ENCODE measurements around the gene ASRGL1. TPM values are rescaled to one million over a fixed set of nuclear protein-coding genes. Genes with fewer than 3 reads are reported as not detected.
"Not testable (repeated sequence)": the region's sequence is repeated elsewhere in the genome, so short reads cannot be mapped to it uniquely, and the experiment has no call there.

Gene ASRGL1
- total RNA-seq, 2 experiments from 2014 or later: 11.5 to 12.4 TPM

DNA sequence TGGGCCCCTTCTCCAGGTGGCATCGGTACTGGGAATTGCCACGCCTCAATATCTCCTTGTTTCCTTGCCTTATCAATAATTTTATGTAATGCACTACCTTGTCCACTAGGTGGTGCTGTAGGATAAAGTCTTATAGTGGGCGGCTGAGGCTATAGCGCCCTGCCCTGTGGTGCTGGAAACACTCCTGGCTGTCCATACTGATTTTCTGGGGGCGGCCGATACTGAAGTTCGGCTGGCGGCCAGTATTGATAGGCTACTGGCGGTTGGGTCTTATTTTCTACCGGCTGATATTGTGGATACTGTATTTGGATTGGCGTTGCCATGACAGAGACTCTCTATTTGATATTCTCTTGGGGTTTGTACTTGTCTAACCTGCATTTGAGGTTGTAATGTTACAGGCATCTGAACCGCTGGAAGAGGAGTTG, 43.6 kb downstream of the ASRGL1 start:
- H3K4me3 Mint-ChIP-seq; H3K36me3 Mint-ChIP-seq (ENCODE audit: low read depth); H3K27ac Mint-ChIP-seq; POLR2A ChIA-PET; H3K9me3 Mint-ChIP-seq (ENCODE audit: insufficient read depth): not testable (repeated sequence)
- peak; percentile 91 for ATAC-seq
- CTCF ChIA-PET: interaction anchor here (0.8 to 1.6 kb wide), 5 partner anchors 13 to 211 kb away, joined by 4 to 18 read pairs (median 5); partner anchors contain the start of gene TUT1
- Mint-ChIP-seq H3K4me1 (ENCODE audit: low read depth) (peaks cover 17% of the 10 kb centered on the region), H3K27me3 (ENCODE audit: low read depth) (peaks cover 18% of the 10 kb centered on the region)
- DNase-seq: peak; percentile 62

DNA sequence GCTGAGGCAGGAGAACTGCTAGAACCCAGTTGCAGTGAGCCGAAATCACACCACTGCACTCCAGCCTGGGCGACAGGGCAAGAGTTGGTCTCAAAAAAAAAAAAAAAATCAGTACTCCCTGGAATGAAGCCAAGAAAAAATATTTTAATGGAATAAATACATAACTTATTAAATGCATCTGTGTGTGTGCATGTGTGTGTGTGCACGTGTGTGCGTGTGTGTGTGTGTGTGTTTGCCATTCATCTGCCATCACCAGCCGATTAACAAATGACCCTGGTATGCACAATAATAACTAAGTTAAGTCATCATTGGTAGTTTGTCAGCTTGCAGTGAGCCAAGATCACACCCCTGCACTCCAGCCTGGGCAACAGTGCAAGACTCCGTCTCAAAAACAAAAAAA, 46.6 kb downstream of the ASRGL1 start:
- Mint-ChIP-seq H3K27ac (no peak overlapping the region), H3K9me3 (ENCODE audit: insufficient read depth) (no peaks in the 10 kb centered on the region), H3K36me3 (ENCODE audit: low read depth) (no peaks in the 10 kb centered on the region), H3K4me1 (ENCODE audit: low read depth) (peaks cover 23% of the 10 kb centered on the region), H3K4me3 (no peak overlapping the region), H3K27me3 (ENCODE audit: low read depth) (peaks cover 12% of the 10 kb centered on the region)
- ATAC-seq (no peak), DNase-seq (no peak)
- ChIA-PET POLR2A (no interaction called here), CTCF (interaction anchor here (1.2 to 1.5 kb wide), 2 partner anchors 41 to 159 kb away, joined by 3 to 6 read pairs; no protein-coding TSS in a partner anchor)

DNA sequence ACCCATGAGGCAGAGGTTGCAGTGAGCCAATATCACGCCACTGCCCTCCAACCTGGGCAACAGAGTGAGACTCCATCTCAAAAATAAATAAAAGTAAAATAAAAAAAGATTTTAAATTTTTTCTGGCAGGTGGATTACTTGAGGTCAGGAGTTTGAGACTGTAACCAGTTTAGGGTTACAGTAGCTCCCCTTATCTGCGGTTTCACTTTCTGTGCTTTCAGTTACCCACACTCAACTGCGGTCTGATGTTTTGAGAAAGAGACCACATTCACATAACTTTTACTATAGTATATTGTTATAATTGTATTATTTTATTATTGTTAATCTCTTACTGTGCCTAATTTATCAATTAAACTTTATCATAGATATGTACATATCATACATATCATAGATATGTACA, 48.8 kb downstream of the ASRGL1 start:
- peak; percentile 76 for ATAC-seq

DNA sequence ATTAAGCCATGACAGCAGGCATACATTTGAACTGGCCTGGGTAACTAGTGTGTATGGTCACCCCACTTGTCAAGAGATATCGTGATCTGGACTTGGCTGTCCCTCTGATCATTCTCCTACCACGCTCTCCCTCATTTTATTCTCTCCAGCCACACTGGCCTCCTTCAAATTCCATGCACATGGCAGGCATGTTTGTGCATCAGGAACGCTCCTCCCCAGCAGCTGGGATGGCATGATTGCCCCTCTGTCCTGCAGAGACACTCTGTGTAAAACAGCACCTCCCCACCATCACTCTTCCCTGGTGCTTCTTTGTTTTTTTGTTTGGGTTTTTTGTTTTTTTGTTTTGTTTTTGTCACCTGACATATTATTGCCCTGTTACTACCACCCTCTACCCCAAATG, 50.1 kb downstream of the ASRGL1 start:
- no peaks in the 10 kb centered on the region for H3K9me3 Mint-ChIP-seq (ENCODE audit: insufficient read depth)
- no peaks in the 10 kb centered on the region for H3K36me3 Mint-ChIP-seq (ENCODE audit: low read depth)
- peaks cover 13% of the 10 kb centered on the region for H3K4me1 Mint-ChIP-seq (ENCODE audit: low read depth)
- peaks cover 4% of the 10 kb centered on the region for H3K27me3 Mint-ChIP-seq (ENCODE audit: low read depth)
- ChIA-PET POLR2A (no interaction called here), CTCF (no interaction called here)
- no peak overlapping the region for H3K4me3 Mint-ChIP-seq
- no peak overlapping the region for H3K27ac Mint-ChIP-seq
- ATAC-seq (no peak), DNase-seq (no peak)

More for the DNA sequence above, 48.8 kb downstream of the ASRGL1 start:
- H3K36me3 Mint-ChIP-seq (ENCODE audit: low read depth); H3K9me3 Mint-ChIP-seq (ENCODE audit: insufficient read depth); H3K27ac Mint-ChIP-seq; POLR2A ChIA-PET; H3K27me3 Mint-ChIP-seq (ENCODE audit: low read depth); H3K4me3 Mint-ChIP-seq: not testable (repeated sequence)
- DNase-seq: peak; percentile 38
- CTCF ChIA-PET: interaction anchor here (1.2 to 1.6 kb wide), 3 partner anchors 9 to 157 kb away, joined by 3 to 8 read pairs (median 5); no protein-coding TSS in a partner anchor
- peaks cover 17% of the 10 kb centered on the region for H3K4me1 Mint-ChIP-seq (ENCODE audit: low read depth)

DNA sequence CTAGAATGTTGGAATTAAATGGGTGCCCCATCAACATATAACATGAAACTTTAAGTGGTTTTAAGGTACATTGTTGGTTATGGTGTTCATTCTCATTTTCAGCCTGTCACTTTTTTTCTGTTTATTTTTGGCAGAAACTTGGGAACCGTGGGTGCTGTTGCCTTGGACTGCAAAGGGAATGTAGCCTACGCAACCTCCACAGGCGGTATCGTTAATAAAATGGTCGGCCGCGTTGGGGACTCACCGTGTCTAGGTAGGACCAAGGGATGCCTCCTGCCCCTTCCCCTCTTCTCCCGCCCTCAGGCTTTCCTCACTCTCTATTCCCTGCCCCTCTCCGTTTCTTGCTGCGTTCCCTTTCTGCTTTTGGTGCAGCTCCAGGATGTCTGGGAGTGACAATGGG, 51.8 kb downstream of the ASRGL1 start:
- Mint-ChIP-seq H3K9me3 (ENCODE audit: insufficient read depth) (no peaks in the 10 kb centered on the region), H3K27ac (no peak overlapping the region), H3K4me1 (ENCODE audit: low read depth) (peaks cover 19% of the 10 kb centered on the region), H3K27me3 (ENCODE audit: low read depth) (peaks cover 4% of the 10 kb centered on the region), H3K36me3 (ENCODE audit: low read depth) (no peaks in the 10 kb centered on the region), H3K4me3 (no peak overlapping the region)
- no peak for ATAC-seq
- CTCF ChIA-PET: interaction anchor here (1.0 to 2.7 kb wide), 2 partner anchors 13 to 154 kb away, joined by 3 to 12 read pairs; no protein-coding TSS in a partner anchor
- POLR2A ChIA-PET: no interaction called here
- DNase-seq: no peak

DNA sequence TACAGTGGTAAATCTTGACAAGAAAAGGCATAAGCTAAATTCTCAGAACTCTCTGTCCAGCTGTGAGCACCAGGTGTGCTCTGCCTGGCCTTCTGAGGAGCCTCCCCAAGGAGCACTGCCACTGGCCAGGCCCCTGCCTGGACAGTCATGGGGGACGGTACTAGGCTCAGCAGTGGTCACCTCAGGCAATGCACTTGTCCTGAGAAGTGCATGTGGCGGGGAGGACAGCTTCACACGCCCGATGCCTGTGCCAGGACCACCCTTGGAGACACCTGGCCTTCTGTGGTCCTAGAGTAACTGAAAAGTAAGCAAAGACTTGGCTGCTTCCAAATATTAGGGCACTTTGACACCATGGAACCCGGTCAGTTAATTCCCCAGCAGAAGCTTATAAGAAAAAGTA, 53.0 kb downstream of the ASRGL1 start:
- H3K9me3 Mint-ChIP-seq (ENCODE audit: insufficient read depth): no peaks in the 10 kb centered on the region
- ChIA-PET POLR2A (interaction anchor here (0.9 kb wide), 1 partner anchor 231 kb away, joined by 3 read pairs; no protein-coding TSS in a partner anchor), CTCF (interaction anchor here (1.0 to 7.9 kb wide), 6 partner anchors 12 to 167 kb away, joined by 3 to 96 read pairs (median 6); no protein-coding TSS in a partner anchor)
- H3K27ac Mint-ChIP-seq: no peak overlapping the region
- peaks cover 4% of the 10 kb centered on the region for H3K27me3 Mint-ChIP-seq (ENCODE audit: low read depth)
- peaks cover 24% of the 10 kb centered on the region for H3K4me1 Mint-ChIP-seq (ENCODE audit: low read depth)
- no peak for ATAC-seq
- DNase-seq: no peak
- H3K36me3 Mint-ChIP-seq (ENCODE audit: low read depth): no peaks in the 10 kb centered on the region
- H3K4me3 Mint-ChIP-seq: no peak overlapping the region

GRCh38 chr11:62390722-62391121, 53.5 kb downstream of the ASRGL1 start:
- H3K9me3 Mint-ChIP-seq (ENCODE audit: insufficient read depth): no peaks in the 10 kb centered on the region
- no peaks in the 10 kb centered on the region for H3K36me3 Mint-ChIP-seq (ENCODE audit: low read depth)
- DNase-seq (no peak), ATAC-seq (no peak)
- no peak overlapping the region for H3K4me3 Mint-ChIP-seq
- peaks cover 4% of the 10 kb centered on the region for H3K27me3 Mint-ChIP-seq (ENCODE audit: low read depth)
- no peak overlapping the region for H3K27ac Mint-ChIP-seq
- peaks cover 21% of the 10 kb centered on the region for H3K4me1 Mint-ChIP-seq (ENCODE audit: low read depth)
- CTCF ChIA-PET: interaction anchor here (1.1 to 7.9 kb wide), 6 partner anchors 10 to 166 kb away, joined by 3 to 96 read pairs (median 6); no protein-coding TSS in a partner anchor
- POLR2A ChIA-PET: interaction anchor here (0.9 kb wide), 1 partner anchor 230 kb away, joined by 3 read pairs; no protein-coding TSS in a partner anchor

DNA sequence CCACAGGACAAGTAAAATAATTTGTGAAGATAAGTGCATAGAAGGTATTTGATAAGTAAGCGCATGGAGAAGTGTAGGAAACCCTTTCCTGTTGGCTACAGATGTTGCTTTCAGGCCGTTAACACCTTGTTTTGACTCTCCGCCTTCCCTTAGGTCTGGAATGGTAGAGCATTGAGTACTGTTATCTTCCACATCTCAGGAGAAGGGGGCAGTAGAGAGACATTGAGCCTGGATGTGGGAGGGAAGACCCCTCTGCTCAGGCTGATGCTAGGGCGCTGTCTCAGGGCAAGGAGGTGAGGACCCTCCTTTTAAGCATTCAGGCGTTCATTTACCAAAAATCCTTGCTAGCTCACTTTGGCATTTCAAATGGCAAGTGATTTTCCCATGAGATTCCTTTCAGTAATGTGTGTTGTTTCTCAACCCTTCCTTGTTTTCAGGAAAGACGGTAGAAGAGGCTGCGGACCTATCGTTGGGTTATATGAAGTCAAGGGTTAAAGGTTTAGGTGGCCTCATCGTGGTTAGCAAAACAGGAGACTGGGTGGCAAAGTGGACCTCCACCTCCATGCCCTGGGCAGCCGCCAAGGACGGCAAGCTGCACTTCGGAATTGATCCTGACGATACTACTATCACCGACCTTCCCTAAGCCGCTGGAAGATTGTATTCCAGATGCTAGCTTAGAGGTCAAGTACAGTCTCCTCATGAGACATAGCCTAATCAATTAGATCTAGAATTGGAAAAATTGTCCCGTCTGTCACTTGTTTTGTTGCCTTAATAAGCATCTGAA, 54.6 kb downstream of the ASRGL1 start:
- no peak overlapping the region for H3K4me3 Mint-ChIP-seq
- no peaks in the 10 kb centered on the region for H3K36me3 Mint-ChIP-seq (ENCODE audit: low read depth)
- H3K27ac Mint-ChIP-seq: no peak overlapping the region
- DNase-seq: no peak
- ATAC-seq: no peak
- ChIA-PET POLR2A (no interaction called here), CTCF (interaction anchor here (1.3 to 7.9 kb wide), 7 partner anchors 9 to 168 kb away, joined by 3 to 96 read pairs (median 18); no protein-coding TSS in a partner anchor)
- peaks cover 4% of the 10 kb centered on the region for H3K27me3 Mint-ChIP-seq (ENCODE audit: low read depth)
- no peaks in the 10 kb centered on the region for H3K9me3 Mint-ChIP-seq (ENCODE audit: insufficient read depth)
- peaks cover 14% of the 10 kb centered on the region for H3K4me1 Mint-ChIP-seq (ENCODE audit: low read depth)

- POLR2A ChIA-PET: no interaction called here
- no peak overlapping the region for H3K4me3 Mint-ChIP-seq
- no peaks in the 10 kb centered on the region for H3K9me3 Mint-ChIP-seq (ENCODE audit: insufficient read depth)
- ATAC-seq: no peak
- peaks cover 4% of the 10 kb centered on the region for H3K27me3 Mint-ChIP-seq (ENCODE audit: low read depth)
- peaks cover 12% of the 10 kb centered on the region for H3K4me1 Mint-ChIP-seq (ENCODE audit: low read depth)
- DNase-seq: no peak
- CTCF ChIA-PET: interaction anchor here (0.7 to 7.9 kb wide), 14 partner anchors 10 to 361 kb away, joined by 3 to 96 read pairs (median 4); partner anchors contain the start of genes C11orf98, CSKMT and ZBTB3
- no peak overlapping the region for H3K27ac Mint-ChIP-seq
- no peaks in the 10 kb centered on the region for H3K36me3 Mint-ChIP-seq (ENCODE audit: low read depth)
Observed at GRCh38 chr11:62392506-62392905, 55.3 kb downstream of the ASRGL1 start.

GRCh38 chr11:62393061-62393611, 55.9 kb downstream of the ASRGL1 start:
- Mint-ChIP-seq H3K4me3 (no peak overlapping the region), H3K36me3 (ENCODE audit: low read depth) (no peaks in the 10 kb centered on the region), H3K27ac (no peak overlapping the region), H3K27me3 (ENCODE audit: low read depth) (peaks cover 4% of the 10 kb centered on the region), H3K9me3 (ENCODE audit: insufficient read depth) (no peaks in the 10 kb centered on the region), H3K4me1 (ENCODE audit: low read depth) (peaks cover 15% of the 10 kb centered on the region)
- POLR2A ChIA-PET: interaction anchor here (0.9 kb wide), 1 partner anchor 9 kb away, joined by 3 read pairs; no protein-coding TSS in a partner anchor
- CTCF ChIA-PET: interaction anchor here (0.6 to 7.9 kb wide), 17 partner anchors 9 to 360 kb away, joined by 3 to 96 read pairs (median 4); partner anchors contain the start of genes ASRGL1, C11orf98, CSKMT and ZBTB3
- DNase-seq: peak; percentile 47
- ATAC-seq: peak; percentile 66

- Mint-ChIP-seq H3K36me3 (ENCODE audit: low read depth) (no peaks in the 10 kb centered on the region), H3K27me3 (ENCODE audit: low read depth) (peaks cover 3% of the 10 kb centered on the region), H3K9me3 (ENCODE audit: insufficient read depth) (no peaks in the 10 kb centered on the region), H3K4me1 (ENCODE audit: low read depth) (peaks cover 21% of the 10 kb centered on the region), H3K4me3 (no peak overlapping the region), H3K27ac (no peak overlapping the region)
- DNase-seq: no peak
- no peak for ATAC-seq
- ChIA-PET CTCF (interaction anchor here (1.0 to 7.9 kb wide), 11 partner anchors 12 to 287 kb away, joined by 3 to 96 read pairs (median 11); partner anchors contain the start of genes ASRGL1 and EEF1G), POLR2A (interaction anchor here (0.9 kb wide), 1 partner anchor 8 kb away, joined by 3 read pairs; no protein-coding TSS in a partner anchor)
Observed at GRCh38 chr11:62393735-62394134, 56.5 kb downstream of the ASRGL1 start.
